ENCODE measurements around the gene TMEM135. TPM values are rescaled to one million over a fixed set of nuclear protein-coding genes. Genes with fewer than 3 reads are reported as not detected.

The TMEM135 gene
- total RNA-seq, 2 donors from 2014 or later = 111 to 113 TPM

- peaks cover 12% of the 10 kb centered on the region for H3K36me3 Mint-ChIP-seq (ENCODE audit: low read depth)
- no peaks in the 10 kb centered on the region for H3K9me3 Mint-ChIP-seq
- 20 to 25% methylated on average over 6 to 10 of the region's 10 CpGs for WGBS, 2 experiments (ENCODE audit: insufficient coverage in 1 of 2, insufficient read length in 1 of 2)
- peaks cover 54% of the 10 kb centered on the region for H3K4me1 Mint-ChIP-seq
- Histone ChIP-seq H3K9me3 (ENCODE audit: control insufficient read depth, low read length) (peaks cover 4% of the 10 kb centered on the region), H3K27ac (ENCODE audit: low read depth, low read length) (peak overlapping the region; percentile 85), H3K4me3 (ENCODE audit: low read length) (peak overlapping the region; percentile 96), H3K27me3 (ENCODE audit: control insufficient read depth, insufficient read depth, low read length, poor library complexity, severe bottlenecking) (no peaks in the 10 kb centered on the region), H3K9ac (ENCODE audit: extremely low read depth, low read length, poor library complexity, severe bottlenecking) (peak overlapping the region; percentile 84), H3K4me1 (ENCODE audit: control insufficient read depth, insufficient read depth, low read length) (peaks cover 8% of the 10 kb centered on the region), H3K36me3 (ENCODE audit: control insufficient read depth, insufficient read depth, low read length) (peaks cover 12% of the 10 kb centered on the region)
- H3K4me3 Mint-ChIP-seq = peak overlapping the region; percentile 97
- DNase-seq = no peak
- H3K27ac Mint-ChIP-seq = peak overlapping the region; percentile 94
- no peaks in the 10 kb centered on the region for H3K27me3 Mint-ChIP-seq (ENCODE audit: insufficient read depth)
- TF ChIP-seq CTCF (conservative IDR thresholded peaks at IDR 0.05) = no peak
These were observed 831 bp upstream of the TMEM135 start for GRCh38 chr11:87036756-87037449.

- Mint-ChIP-seq H3K27ac (peak overlapping the region; percentile 87), H3K9me3 (peaks cover 2% of the 10 kb centered on the region), H3K27me3 (ENCODE audit: insufficient read depth) (no peaks in the 10 kb centered on the region), H3K4me1 (peaks cover 57% of the 10 kb centered on the region), H3K4me3 (peak overlapping the region; percentile 97), H3K36me3 (ENCODE audit: low read depth) (peaks cover 24% of the 10 kb centered on the region)
- 0 to 1% methylated on average over 1 to 8 of the region's 9 CpGs for WGBS, 2 experiments (ENCODE audit: insufficient coverage in 1 of 2, insufficient read length in 1 of 2)
- Histone ChIP-seq H3K36me3 (ENCODE audit: control insufficient read depth, insufficient read depth, low read length) (peaks cover 26% of the 10 kb centered on the region), H3K9me3 (ENCODE audit: control insufficient read depth, low read length) (peaks cover 19% of the 10 kb centered on the region), H3K4me3 (ENCODE audit: low read length) (peak overlapping the region; percentile 96), H3K27ac (ENCODE audit: low read depth, low read length) (peak overlapping the region; percentile 61), H3K9ac (ENCODE audit: extremely low read depth, low read length, poor library complexity, severe bottlenecking) (peak overlapping the region; percentile 79), H3K4me1 (ENCODE audit: control insufficient read depth, insufficient read depth, low read length) (peaks cover 8% of the 10 kb centered on the region), H3K27me3 (ENCODE audit: control insufficient read depth, insufficient read depth, low read length, poor library complexity, severe bottlenecking) (no peaks in the 10 kb centered on the region)
- no peak for TF ChIP-seq CTCF (conservative IDR thresholded peaks at IDR 0.05)
- DNase-seq = no peak
These were observed 672 bp downstream of the TMEM135 start for GRCh38 chr11:87038235-87038977.

GRCh38 chr11:87039371-87039770 lies 1.6 kb downstream of the TMEM135 start:
- H3K27me3 Mint-ChIP-seq (ENCODE audit: insufficient read depth) = no peaks in the 10 kb centered on the region
- peak overlapping the region; percentile 97 for H3K4me3 Mint-ChIP-seq
- H3K9ac ChIP-seq (ENCODE audit: extremely low read depth, low read length, poor library complexity, severe bottlenecking) = peak overlapping the region; percentile 79
- peaks cover 50% of the 10 kb centered on the region for H3K4me1 Mint-ChIP-seq
- no peak for DNase-seq
- H3K27me3 ChIP-seq (ENCODE audit: control insufficient read depth, insufficient read depth, low read length, poor library complexity, severe bottlenecking) = no peaks in the 10 kb centered on the region
- peaks cover 36% of the 10 kb centered on the region for H3K36me3 ChIP-seq (ENCODE audit: control insufficient read depth, insufficient read depth, low read length)
- H3K9me3 Mint-ChIP-seq = peaks cover 5% of the 10 kb centered on the region
- H3K27ac ChIP-seq (ENCODE audit: low read depth, low read length) = no peak overlapping the region
- peak overlapping the region; percentile 45 for H3K27ac Mint-ChIP-seq
- WGBS, 2 experiments (ENCODE audit: insufficient coverage in 1 of 2, insufficient read length in 1 of 2) = 47% methylated on average over 3 of the region's 3 CpGs; no CpG with 5 or more reads in 1 of the 2 experiments
- no peak for TF ChIP-seq CTCF (conservative IDR thresholded peaks at IDR 0.05)
- peaks cover 34% of the 10 kb centered on the region for H3K36me3 Mint-ChIP-seq (ENCODE audit: low read depth)
- peak overlapping the region; percentile 96 for H3K4me3 ChIP-seq (ENCODE audit: low read length)
- peaks cover 8% of the 10 kb centered on the region for H3K4me1 ChIP-seq (ENCODE audit: control insufficient read depth, insufficient read depth, low read length)
- H3K9me3 ChIP-seq (ENCODE audit: control insufficient read depth, low read length) = peaks cover 29% of the 10 kb centered on the region

Data from endodermal cell (in vitro differentiated cells).